Measurements from ENCODE around the gene CTNNA3.

Gene CTNNA3

GRCh38 chr10:66565999-66566398, 1130.0 kb downstream of the CTNNA3 start:
- in situ Hi-C loops (cut with MboI; ENCODE audit: low pct_unique_long_range_greater_than_20kb, low sequenced_read_pairs, unreplicated experiment), result no loop called here

GRCh38 chr10:66564287-66564686, 1131.7 kb downstream of the CTNNA3 start:
- in situ Hi-C loops (cut with MboI; ENCODE audit: low pct_unique_long_range_greater_than_20kb, low sequenced_read_pairs, unreplicated experiment), result no loop called here
- TF ChIP-seq CTCF (IDR thresholded peaks at IDR 0.05; ENCODE audit: extremely low read depth, insufficient read depth, missing control alignments), result no peak
- no peak for DNase-seq (ENCODE audit: low spot score)

More at GRCh38 chr10:66565999-66566398, 1130.0 kb downstream of the CTNNA3 start:
- TF ChIP-seq CTCF (IDR thresholded peaks at IDR 0.05; ENCODE audit: extremely low read depth, insufficient read depth, missing control alignments), result no peak
- DNase-seq (ENCODE audit: low spot score), result no peak

- DNase-seq (ENCODE audit: low spot score), result no peak
- no peak for TF ChIP-seq CTCF (IDR thresholded peaks at IDR 0.05; ENCODE audit: extremely low read depth, insufficient read depth, missing control alignments)
- in situ Hi-C loops (cut with MboI; ENCODE audit: low pct_unique_long_range_greater_than_20kb, low sequenced_read_pairs, unreplicated experiment), result no loop called here
Observed at GRCh38 chr10:66555061-66555460, 1140.9 kb downstream of the CTNNA3 start.

- DNase-seq (ENCODE audit: low spot score), result no peak
- in situ Hi-C loops (cut with MboI; ENCODE audit: low pct_unique_long_range_greater_than_20kb, low sequenced_read_pairs, unreplicated experiment), result no loop called here
- no peak for TF ChIP-seq CTCF (IDR thresholded peaks at IDR 0.05; ENCODE audit: extremely low read depth, insufficient read depth, missing control alignments)
Observed at GRCh38 chr10:66552331-66552730, 1143.7 kb downstream of the CTNNA3 start.

- in situ Hi-C loops (cut with MboI; ENCODE audit: low pct_unique_long_range_greater_than_20kb, low sequenced_read_pairs, unreplicated experiment), result no loop called here
- no peak for TF ChIP-seq CTCF (IDR thresholded peaks at IDR 0.05; ENCODE audit: extremely low read depth, insufficient read depth, missing control alignments)
- no peak for DNase-seq (ENCODE audit: low spot score)
Observed at GRCh38 chr10:66550351-66550750, 1145.6 kb downstream of the CTNNA3 start.

- TF ChIP-seq CTCF (IDR thresholded peaks at IDR 0.05; ENCODE audit: extremely low read depth, insufficient read depth, missing control alignments), result no peak
- in situ Hi-C loops (cut with MboI; ENCODE audit: low pct_unique_long_range_greater_than_20kb, low sequenced_read_pairs, unreplicated experiment), result no loop called here
- DNase-seq (ENCODE audit: low spot score), result no peak
Observed at GRCh38 chr10:66538908-66539307, 1157.1 kb downstream of the CTNNA3 start.

GRCh38 chr10:66538371-66538770, 1157.6 kb downstream of the CTNNA3 start:
- no peak for DNase-seq (ENCODE audit: low spot score)
- in situ Hi-C loops (cut with MboI; ENCODE audit: low pct_unique_long_range_greater_than_20kb, low sequenced_read_pairs, unreplicated experiment), result no loop called here
- TF ChIP-seq CTCF (IDR thresholded peaks at IDR 0.05; ENCODE audit: extremely low read depth, insufficient read depth, missing control alignments), result no peak
